ENCODE results near the gene APOL4.
A peak's percentile ranks its signal among the peaks of the same experiment; 100 is the strongest.
"Not testable (repeated sequence)": the region's sequence is repeated elsewhere in the genome, so short reads cannot be mapped to it uniquely, and the experiment has no call there.

APOL4 gene

GRCh38 chr22:36229649-36230048, 28.0 kb upstream of the APOL4 start:
- DNase-seq: not testable (repeated sequence)

DNA sequence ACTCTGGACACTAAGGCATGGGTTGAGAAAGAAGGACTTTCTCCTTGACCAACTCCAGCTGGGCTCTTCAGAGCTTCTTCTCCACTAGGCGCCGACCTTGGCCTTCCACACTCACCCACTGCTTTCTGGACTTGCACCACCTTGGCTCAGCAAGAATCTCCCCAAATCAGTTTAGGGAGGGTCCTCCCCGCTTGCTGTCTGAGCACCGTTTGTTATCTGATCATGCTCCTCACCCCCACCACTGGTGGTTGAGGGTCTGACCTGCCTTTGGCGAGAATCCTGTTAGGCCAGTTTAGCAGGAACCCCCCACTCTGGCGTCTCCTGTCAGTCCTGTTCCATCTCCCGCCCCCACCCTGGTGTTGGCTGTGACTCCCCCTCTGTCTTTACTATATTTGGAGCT, 27.3 kb upstream of the APOL4 start:
- no peak for DNase-seq

DNA sequence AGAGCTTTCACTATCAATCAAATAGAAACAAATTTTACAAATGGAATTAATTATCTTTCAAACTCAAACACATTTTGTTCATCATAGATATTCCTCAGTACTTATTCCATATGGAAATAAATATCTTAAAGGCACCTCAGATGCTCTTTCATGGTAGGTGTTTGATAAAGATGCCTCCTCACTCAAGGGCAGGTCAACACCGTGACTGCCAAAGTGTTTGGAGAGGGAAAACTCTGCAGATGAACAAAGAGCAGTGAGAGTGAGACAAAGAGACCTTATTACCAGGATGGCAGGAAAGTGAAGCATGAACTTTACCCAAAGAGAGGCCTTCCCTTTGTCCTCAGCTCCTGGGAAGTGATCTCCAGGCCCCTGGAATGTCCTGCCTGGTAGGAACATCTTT, 26.8 kb upstream of the APOL4 start:
- not testable (repeated sequence) for DNase-seq

GRCh38 chr22:36227806-36228205, 26.2 kb upstream of the APOL4 start:
- DNase-seq: no peak

GRCh38 chr22:36227396-36227795, 25.8 kb upstream of the APOL4 start:
- no peak for DNase-seq

GRCh38 chr22:36226189-36226588, 24.6 kb upstream of the APOL4 start:
- DNase-seq: no peak

DNA sequence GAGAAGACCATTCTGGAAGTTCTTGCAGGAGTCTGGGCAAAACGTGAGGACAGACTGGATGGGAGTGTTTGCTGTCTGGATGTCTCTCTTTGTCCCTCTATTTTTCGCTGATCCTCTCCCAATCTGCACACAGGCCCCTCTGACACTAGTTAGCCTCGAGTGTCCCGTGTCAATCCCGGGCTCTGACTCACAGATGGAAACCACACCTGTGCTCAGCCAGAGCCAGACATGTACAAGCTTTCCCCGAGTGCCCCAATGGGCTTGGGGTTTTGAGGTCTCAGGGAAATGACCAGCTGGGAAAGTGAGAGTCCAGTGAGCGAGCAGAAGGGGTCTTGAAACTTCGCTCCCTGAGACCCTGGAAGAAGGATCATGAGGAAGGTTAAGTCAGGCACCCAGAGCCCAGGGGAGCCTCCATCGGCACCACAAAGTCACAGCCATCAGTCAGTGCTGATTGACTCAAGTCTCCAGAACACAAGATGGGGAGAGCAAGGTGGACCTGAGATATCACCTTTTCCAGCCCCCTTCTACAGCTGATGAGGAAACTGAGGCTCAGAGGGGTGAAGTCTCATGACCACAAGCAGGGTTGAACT, 23.8 kb upstream of the APOL4 start:
- DNase-seq: no peak

GRCh38 chr22:36224245-36224644, 22.6 kb upstream of the APOL4 start:
- DNase-seq: no peak

GRCh38 chr22:36223504-36223903, 21.9 kb upstream of the APOL4 start:
- no peak for DNase-seq

- no peak for DNase-seq
Measured at GRCh38 chr22:36222887-36223450, 21.4 kb upstream of the APOL4 start.

DNA sequence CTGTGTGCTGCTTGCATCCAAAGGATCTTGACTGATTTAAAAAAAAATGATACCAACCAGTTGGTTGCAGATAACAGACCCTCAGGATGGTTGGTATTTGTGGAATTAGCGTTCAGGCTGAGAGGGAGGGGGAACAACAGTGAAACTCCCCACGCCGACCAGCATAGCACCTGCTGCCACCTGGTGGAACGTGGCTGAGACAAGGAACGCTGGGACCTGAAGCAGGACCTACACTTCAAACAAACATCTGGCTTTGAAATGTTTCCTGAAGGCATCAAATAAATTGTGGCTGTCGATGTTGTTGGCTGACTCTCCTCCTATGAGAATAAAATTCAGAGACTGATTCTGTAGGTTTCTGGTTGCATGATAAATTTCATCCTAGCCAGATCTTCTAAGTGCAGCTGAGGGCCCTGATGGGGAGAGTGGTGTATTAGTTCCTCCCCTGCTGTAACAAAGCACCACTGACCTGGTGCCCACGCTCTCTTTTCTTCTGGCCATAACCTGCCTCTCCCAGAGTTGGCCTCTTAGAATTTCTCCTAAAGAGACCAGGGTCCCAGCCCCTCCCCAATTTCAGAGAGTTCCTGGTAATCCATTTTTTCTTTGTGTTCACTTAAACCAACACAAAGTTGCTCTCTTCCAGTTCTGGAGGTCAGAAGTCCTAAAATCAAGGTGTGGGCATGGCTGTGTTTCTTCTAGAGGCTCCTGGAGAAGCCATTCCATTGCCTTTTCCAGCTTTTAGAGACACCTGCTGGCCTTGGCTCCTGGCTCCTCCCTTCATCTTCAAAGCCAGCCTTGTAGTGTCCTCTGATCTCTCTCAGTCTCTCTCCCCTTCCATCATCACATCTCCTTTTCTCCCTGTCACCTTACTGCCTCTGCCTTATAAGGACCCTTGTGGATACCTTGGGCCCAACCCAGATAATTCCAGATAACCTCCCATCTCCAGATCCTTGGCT, 20.5 kb upstream of the APOL4 start:
- DNase-seq: peak; percentile 39

DNA sequence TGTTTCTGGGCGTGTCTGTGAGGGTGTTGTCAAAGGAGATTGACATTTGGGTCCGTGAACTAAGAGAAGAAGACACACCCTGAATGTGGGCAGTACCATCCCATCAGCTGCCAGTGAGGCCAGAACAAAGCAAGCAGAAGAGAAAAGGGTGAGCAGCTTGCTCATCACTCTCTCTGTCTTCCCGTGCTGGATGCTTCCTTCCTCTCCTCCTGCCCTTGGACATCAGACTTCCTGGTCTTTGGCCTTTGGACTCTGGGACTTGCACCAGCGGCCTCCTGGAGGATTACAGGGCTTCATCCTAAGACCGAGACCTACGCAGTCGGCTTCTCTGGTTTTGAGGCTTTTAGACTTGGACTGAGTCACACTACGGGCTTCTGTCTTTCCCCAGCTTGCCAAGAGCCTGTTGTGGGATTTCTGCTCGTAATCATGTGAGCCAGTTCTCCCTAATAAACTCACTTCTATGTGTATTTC, 18.9 kb upstream of the APOL4 start:
- DNase-seq: no peak

GRCh38 chr22:36218648-36219193, 17.1 kb upstream of the APOL4 start:
- no peak for DNase-seq

DNA sequence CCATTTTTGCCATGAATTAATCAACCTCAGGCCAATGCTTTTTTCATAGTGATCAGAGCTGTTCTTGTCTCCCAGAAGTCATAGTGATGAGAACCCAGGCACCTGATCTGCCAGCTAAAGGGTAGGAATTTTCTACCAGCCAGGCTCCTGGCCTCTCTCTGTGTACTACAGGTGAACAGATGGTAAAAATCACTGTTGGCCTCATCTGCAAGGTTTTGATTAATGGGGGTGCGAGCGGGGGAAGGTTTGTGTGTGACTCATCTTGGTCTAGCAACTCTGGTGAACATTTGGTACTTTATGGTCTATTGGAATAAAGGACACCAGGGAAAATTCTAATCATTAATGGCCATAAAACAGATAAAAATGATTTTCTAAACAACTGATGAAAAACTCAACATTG, 14.4 kb upstream of the APOL4 start:
- no peak for DNase-seq

DNA sequence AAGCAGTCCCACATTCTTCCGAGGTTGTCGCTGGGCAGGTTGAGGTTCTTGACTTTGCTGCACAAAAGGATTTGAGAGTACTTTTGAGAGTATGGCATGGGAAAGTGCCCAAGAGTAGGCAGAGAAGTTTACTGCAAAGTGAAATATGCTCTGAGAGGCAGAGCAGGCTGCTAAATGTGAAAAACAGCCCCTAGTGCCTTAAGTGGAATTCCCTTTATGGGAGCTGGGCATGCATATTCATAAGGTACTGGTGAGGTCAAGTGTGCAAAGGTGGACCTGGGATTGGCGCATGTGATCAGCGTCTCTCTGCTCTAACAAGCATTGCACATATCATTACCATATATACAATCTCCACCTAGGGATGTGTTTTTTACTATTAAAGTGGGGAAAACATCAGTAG, 12.0 kb upstream of the APOL4 start:
- no peak for DNase-seq

- no peak for DNase-seq
Measured at GRCh38 chr22:36212901-36213300, 11.3 kb upstream of the APOL4 start.

- DNase-seq: no peak
Measured at GRCh38 chr22:36211237-36211861, 9.7 kb upstream of the APOL4 start.

- no peak for DNase-seq
Measured at GRCh38 chr22:36210224-36210623, 8.6 kb upstream of the APOL4 start.

- not testable (repeated sequence) for DNase-seq
Measured at GRCh38 chr22:36209488-36209908, 7.9 kb upstream of the APOL4 start.

DNA sequence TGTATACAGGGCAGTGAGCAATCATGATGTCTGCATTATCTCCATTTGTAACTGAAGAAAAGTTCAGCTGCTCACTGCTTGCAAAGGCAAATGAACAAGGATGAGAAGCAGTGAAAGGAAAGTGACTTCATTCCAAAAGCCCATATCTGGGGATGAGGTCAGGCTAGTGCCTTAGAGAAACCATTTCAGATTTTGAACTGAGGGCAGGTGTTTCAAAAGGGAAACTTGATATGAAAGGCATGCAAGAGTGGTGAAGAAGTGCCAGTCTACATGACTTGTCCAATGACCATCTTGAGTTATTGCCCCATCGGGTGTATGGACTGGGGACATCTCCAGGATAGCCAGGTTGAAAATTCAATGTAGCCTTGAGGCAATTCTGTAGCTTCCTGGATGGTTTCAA, 7.3 kb upstream of the APOL4 start:
- no peak for DNase-seq

- DNase-seq: no peak
Measured at GRCh38 chr22:36208162-36208765, 6.7 kb upstream of the APOL4 start.

DNA sequence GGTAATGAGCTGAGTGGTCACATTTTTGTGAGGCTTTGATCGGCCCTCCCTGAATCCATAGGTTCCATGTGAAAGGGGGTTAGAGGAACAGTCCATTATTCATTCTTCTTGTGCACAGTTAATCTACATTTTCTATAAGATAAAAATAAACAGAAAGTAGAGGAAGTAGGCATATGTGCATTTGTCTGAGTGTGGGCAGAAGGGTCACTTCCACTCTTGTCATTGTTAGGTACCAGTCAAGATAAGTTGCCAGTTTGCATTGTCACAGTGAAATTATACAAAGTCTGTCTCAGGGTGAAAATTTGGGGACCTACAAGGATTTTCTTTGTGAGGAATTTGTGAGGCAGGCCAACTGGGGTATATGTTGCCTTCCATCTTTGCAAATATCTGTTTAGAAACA, 4.6 kb upstream of the APOL4 start:
- DNase-seq: no peak

DNA sequence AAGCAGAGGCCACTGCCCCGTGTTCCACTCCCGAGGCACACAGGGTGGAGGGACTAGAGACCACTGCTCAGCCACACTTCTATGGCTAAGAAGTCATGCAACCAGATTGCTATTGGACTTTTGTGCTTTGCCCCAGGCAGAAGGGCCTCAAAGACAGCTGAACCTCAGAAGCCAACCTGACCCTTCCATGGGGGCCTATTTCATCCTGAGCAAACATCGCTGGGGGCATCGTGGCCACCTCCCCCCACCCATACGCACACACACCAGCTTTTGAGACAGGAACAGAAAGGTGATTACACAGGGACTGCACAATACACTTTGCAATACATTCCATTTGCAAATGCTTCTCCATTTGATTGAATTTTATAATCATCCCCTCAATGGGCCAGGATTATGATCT, 4.0 kb upstream of the APOL4 start:
- not testable (repeated sequence) for DNase-seq
